Bronchial epithelial cell (primary cell): ENCODE results near the gene SEC61A1. TPM values are rescaled to one million over a fixed set of nuclear protein-coding genes. Genes with fewer than 3 reads are reported as not detected.

Experiments used
- DNase-seq: peaks from one replicate; pipeline ENCODE4 v3.0.0-alpha.2; 2010; ENCODE audit warnings: low read depth
- FAIRE-seq: peaks from 2 replicates; lab custom pipeline; 2011; peaks lifted over from hg19 to GRCh38; lab: Jason Lieb, UNC
- H3K27me3 ChIP-seq: 2 replicates; pipeline ENCODE4 v1.5.1; 2011; ENCODE audit warnings: low read length; ENCODE audit not compliant: control insufficient read depth, insufficient read depth
- H3K36me3 ChIP-seq: 2 replicates; pipeline ENCODE4 v1.5.1; 2011; ENCODE audit warnings: low read length; ENCODE audit not compliant: control insufficient read depth, insufficient read depth
- H3K4me3 ChIP-seq: 2 replicates; pipeline ENCODE4 v1.5.1; 2011; ENCODE audit warnings: mild to moderate bottlenecking, low read depth, low read length, control low read depth
- total RNA-seq: library from RNA; depleted of rRNA; stranded (reverse); fragments of >200 nt; gene quantifications from 2 replicates; pipeline ENCODE4 v1.2.1, GENCODE V29; 2014
- TF ChIP-seq, protein P1 (sequence below): IDR thresholded peaks from 2 replicates; pipeline ENCODE4 v1.5.1; 2011; ENCODE audit warnings: mild to moderate bottlenecking, moderate library complexity, low read length, control low read depth, inconsistent platforms; ENCODE audit not compliant: insufficient read depth, severe bottlenecking

The SEC61A1 gene
- total RNA-seq: 202 and 256 TPM in 2 replicates

DNA sequence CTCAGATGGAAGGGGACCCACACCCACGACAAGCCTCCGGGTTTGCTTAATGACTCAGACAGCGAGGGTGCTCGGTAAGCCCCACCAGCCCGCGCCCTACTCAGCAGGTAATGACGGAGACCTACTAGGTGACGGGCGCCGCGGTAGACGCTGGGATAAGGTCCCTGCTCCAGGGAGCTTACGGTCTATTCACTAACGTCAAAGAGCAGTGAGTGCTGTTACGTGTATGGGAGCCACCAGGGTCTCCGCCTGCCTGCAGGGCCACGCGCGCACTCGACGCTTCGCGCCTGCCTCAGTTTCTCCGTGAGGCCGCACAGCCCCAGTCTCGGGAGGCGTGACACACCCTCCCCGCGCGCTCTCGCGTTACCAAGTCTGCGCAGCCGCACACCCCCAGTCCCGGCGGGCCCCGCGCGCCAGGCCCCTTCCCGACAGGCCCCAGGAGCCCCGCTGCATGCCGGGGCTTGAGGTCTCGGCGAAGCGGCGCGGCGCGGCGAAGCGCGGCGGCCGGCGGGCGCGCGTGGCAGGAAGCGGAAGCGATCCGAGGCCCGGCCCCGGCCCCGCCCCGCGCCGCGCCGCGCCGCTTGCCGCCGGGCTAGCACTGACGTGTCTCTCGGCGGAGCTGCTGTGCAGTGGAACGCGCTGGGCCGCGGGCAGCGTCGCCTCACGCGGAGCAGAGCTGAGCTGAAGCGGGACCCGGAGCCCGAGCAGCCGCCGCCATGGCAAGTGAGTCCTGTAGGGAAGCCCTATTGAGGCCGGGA, at the start of gene SEC61A1:
Gene SEC61A1 (plus strand): TSS at position 601 of the 758 bp plus-strand sequence. CDS start 116 bp downstream, at position 717.
- Histone ChIP-seq H3K4me3 (peak within 1 kb of the TSS; percentile 94), H3K27me3 (no peaks in the 10 kb centered on the region), H3K36me3 (peaks cover 12% of the 10 kb centered on the region)
- TF ChIP-seq, protein P1, sequence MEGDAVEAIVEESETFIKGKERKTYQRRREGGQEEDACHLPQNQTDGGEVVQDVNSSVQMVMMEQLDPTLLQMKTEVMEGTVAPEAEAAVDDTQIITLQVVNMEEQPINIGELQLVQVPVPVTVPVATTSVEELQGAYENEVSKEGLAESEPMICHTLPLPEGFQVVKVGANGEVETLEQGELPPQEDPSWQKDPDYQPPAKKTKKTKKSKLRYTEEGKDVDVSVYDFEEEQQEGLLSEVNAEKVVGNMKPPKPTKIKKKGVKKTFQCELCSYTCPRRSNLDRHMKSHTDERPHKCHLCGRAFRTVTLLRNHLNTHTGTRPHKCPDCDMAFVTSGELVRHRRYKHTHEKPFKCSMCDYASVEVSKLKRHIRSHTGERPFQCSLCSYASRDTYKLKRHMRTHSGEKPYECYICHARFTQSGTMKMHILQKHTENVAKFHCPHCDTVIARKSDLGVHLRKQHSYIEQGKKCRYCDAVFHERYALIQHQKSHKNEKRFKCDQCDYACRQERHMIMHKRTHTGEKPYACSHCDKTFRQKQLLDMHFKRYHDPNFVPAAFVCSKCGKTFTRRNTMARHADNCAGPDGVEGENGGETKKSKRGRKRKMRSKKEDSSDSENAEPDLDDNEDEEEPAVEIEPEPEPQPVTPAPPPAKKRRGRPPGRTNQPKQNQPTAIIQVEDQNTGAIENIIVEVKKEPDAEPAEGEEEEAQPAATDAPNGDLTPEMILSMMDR: no peak
- DNase-seq: peak; percentile 79
- FAIRE-seq: no peak

DNA sequence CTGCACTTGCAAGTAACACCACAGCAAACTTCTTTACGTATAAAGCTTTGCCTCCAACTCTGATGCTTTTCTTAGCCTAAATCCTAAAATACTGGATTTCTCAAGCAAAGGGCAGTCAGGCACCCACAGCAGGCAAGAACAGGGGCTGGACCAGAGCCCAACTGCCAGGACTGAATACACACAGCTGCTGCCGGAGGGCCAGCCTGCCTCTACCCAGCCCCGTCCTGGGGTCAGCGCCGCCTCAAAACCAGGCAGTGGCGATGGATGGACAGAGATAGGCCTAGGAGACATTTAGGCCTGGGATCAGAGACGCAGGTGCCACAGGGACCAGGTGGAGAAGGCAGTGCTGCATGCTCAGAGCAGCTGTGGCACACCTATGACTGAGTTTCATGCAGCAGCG, 47.6 kb upstream of the SEC61A1 start:
- Histone ChIP-seq H3K27me3 (no peaks in the 10 kb centered on the region), H3K4me3 (no peak overlapping the region), H3K36me3 (no peaks in the 10 kb centered on the region)
- DNase-seq (no peak), FAIRE-seq (peak; percentile 36)
- TF ChIP-seq, protein P1: no peak

DNA sequence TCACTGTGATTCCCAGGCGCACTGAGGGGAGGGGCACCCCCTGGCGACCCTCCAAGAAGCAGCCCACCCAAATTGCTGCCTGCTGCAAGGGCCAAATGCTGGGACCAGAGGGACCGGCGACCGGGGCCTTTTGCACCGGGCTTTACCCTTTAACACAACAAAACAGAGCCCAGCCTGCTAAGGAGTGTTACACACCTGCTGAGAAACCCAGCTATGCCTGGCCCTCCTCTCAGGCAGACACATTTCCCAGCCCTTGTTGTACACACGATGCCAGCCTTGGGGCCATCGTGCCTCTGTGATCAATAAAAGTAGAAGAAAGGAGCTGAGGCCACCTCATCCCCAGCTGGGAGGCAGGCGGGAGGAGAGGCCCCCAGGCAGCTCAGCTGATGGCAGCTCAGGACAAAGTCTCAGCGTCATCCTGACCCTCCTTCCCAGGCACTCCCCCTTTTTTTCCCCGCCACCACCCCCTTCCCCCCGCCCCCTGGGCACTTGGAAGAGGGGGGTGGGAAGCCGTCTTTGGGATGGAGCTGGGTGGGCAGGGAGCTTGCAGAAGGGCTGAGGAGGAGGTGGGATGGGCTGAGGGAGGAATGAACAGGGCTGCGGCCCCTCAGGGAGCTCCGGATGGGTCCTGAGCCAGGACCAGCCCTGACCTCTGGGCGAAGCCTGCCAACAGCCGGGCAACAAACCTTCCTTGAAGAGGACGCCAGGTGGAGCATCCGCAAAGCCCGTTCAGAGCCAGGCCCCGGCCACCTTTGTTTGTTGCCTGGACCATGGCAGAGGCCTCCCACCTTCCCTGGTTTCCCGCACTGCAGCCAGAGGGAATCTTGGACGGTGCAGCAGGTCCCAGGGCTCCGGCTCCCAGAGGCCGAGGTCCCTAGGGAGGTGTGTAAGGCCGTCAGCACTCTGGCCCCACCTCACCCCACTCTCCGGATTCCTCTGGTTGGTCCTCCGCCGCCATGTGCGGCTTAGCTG, 45.9 kb upstream of the SEC61A1 start:
- FAIRE-seq: no peak
- TF ChIP-seq, protein P1: no peak
- Histone ChIP-seq H3K27me3 (no peaks in the 10 kb centered on the region), H3K4me3 (no peak overlapping the region), H3K36me3 (no peaks in the 10 kb centered on the region)
- no peak for DNase-seq

- Histone ChIP-seq H3K27me3 (no peaks in the 10 kb centered on the region), H3K36me3 (no peaks in the 10 kb centered on the region), H3K4me3 (no peak overlapping the region)
- FAIRE-seq: no peak
- TF ChIP-seq, protein P1: no peak
- DNase-seq: no peak
Measured at GRCh38 chr3:128007033-128007424, 45.2 kb upstream of the SEC61A1 start.

GRCh38 chr3:128009952-128010846, 42.0 kb upstream of the SEC61A1 start:
- peak; percentile 78 for DNase-seq
- peak; percentile 93 for FAIRE-seq
- H3K36me3 ChIP-seq: no peaks in the 10 kb centered on the region
- no peaks in the 10 kb centered on the region for H3K27me3 ChIP-seq
- peak overlapping the region; percentile 39 for H3K4me3 ChIP-seq
- TF ChIP-seq, protein P1: no peak
